ENCODE results near the gene RPL7A. TPM values are rescaled to one million over a fixed set of nuclear protein-coding genes. Genes with fewer than 3 reads are reported as not detected.

Gene RPL7A
- total and polyA plus RNA-seq, 2 of the 13 experiments (the other 11 are each of a cell fraction or from before 2014, with no cell fraction given), result 2,401 to 2,938 TPM

DNA sequence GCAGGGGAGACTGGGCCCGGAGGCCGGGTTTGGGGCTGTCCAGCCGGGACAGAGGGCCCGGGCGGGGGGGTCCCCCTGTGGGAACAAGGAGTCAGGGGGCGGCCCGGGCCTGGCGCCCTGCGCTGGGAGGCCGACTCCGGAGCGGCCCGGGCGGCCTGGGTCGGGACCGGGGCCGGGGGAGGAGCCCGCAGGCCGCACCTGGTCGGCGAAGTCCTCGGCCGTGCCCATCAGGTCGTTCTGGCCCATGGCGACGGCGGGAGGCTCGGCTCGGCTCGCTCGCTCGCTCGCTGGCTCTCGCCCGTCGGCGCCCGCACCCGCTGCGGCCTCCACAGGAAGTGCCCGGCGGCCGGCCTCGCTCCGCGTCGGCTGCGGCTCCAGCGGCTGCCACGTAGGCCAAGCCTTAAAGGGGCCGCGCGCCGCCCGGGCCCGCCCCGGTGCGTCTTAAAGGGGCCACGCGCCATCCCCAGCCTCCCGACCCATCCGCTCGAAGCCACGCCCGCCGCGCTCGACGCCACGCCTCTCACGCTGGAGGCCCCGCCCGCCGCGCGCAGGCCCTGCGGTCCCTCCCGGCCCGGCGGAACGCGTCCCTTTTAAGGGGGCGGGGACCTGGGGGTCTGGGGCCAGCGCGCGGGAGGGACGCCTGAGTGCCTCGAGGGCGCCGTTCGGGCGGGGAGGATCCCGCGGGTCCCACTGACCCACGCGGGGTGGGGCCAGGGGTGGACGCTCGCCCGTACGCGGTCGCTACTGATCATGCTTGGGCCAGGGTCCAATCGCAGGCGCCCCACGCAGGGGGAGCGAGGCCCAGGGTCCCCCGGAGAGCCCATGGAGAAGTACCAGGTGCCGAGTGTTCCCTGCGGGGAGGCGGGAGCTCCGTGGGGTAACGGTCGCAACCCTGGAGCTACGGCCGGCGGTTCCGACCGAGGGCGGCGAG lies 28.0 kb downstream of the RPL7A start, which contains the start of the genes STKLD1 and SURF4 (continued):
- peak; percentile 76 for TF ChIP-seq SPEN (CRISPR knock-in tag; IDR thresholded peaks at IDR 0.05; ENCODE audit: low read depth)
- peak; percentile 86; the same call in 1 of the 2 replicates for TF ChIP-seq EEA1 (CRISPR knock-in tag; IDR thresholded peaks at IDR 0.05; ENCODE audit: borderline replicate concordance)
- TF ChIP-seq KLF13 (CRISPR knock-in tag; IDR thresholded peaks at IDR 0.05), result peak; percentile 61; the same call in 1 of the 2 replicates
- TF ChIP-seq NFYB (CRISPR knock-in tag; IDR thresholded peaks at IDR 0.05), result peak; percentile 69
- no peak for TF ChIP-seq ZMYM3 (CRISPR knock-in tag; IDR thresholded peaks at IDR 0.05)
- no peak; the same call in 1 of the 2 replicates for TF ChIP-seq MAZ (IDR thresholded peaks at IDR 0.05; ENCODE audit: borderline replicate concordance, low read depth, low read length)
- peak; percentile 84 for TF ChIP-seq MAZ (CRISPR knock-in tag; IDR thresholded peaks at IDR 0.05; ENCODE audit: low read depth)
- peak; percentile 55; the same call in 1 of the 2 replicates for TF ChIP-seq ZNF776 (CRISPR knock-in tag; IDR thresholded peaks at IDR 0.05)
- TF ChIP-seq, protein P1, sequence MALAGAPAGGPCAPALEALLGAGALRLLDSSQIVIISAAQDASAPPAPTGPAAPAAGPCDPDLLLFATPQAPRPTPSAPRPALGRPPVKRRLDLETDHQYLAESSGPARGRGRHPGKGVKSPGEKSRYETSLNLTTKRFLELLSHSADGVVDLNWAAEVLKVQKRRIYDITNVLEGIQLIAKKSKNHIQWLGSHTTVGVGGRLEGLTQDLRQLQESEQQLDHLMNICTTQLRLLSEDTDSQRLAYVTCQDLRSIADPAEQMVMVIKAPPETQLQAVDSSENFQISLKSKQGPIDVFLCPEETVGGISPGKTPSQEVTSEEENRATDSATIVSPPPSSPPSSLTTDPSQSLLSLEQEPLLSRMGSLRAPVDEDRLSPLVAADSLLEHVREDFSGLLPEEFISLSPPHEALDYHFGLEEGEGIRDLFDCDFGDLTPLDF (CRISPR knock-in tag; IDR thresholded peaks at IDR 0.05), result peak; percentile 45; the same call in 1 of the 2 replicates
- TF ChIP-seq, protein P2, sequence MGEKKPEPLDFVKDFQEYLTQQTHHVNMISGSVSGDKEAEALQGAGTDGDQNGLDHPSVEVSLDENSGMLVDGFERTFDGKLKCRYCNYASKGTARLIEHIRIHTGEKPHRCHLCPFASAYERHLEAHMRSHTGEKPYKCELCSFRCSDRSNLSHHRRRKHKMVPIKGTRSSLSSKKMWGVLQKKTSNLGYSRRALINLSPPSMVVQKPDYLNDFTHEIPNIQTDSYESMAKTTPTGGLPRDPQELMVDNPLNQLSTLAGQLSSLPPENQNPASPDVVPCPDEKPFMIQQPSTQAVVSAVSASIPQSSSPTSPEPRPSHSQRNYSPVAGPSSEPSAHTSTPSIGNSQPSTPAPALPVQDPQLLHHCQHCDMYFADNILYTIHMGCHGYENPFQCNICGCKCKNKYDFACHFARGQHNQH (CRISPR knock-in tag; IDR thresholded peaks at IDR 0.05), result peak; percentile 86; the same call in 1 of the 2 replicates
- TF ChIP-seq, protein P3, sequence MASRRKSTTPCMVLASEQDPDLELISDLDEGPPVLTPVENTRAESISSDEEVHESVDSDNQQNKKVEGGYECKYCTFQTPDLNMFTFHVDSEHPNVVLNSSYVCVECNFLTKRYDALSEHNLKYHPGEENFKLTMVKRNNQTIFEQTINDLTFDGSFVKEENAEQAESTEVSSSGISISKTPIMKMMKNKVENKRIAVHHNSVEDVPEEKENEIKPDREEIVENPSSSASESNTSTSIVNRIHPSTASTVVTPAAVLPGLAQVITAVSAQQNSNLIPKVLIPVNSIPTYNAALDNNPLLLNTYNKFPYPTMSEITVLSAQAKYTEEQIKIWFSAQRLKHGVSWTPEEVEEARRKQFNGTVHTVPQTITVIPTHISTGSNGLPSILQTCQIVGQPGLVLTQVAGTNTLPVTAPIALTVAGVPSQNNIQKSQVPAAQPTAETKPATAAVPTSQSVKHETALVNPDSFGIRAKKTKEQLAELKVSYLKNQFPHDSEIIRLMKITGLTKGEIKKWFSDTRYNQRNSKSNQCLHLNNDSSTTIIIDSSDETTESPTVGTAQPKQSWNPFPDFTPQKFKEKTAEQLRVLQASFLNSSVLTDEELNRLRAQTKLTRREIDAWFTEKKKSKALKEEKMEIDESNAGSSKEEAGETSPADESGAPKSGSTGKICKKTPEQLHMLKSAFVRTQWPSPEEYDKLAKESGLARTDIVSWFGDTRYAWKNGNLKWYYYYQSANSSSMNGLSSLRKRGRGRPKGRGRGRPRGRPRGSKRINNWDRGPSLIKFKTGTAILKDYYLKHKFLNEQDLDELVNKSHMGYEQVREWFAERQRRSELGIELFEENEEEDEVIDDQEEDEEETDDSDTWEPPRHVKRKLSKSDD (CRISPR knock-in tag; IDR thresholded peaks at IDR 0.05; ENCODE audit: low read depth), result peak; percentile 64; the same call in 1 of the 2 replicates
- TF ChIP-seq SUZ12 (IDR thresholded peaks at IDR 0.05; ENCODE audit: low read depth, low read length), result no peak
- TF ChIP-seq ZBTB7B (CRISPR knock-in tag; IDR thresholded peaks at IDR 0.05), result peak; percentile 76; the same call in 1 of the 2 replicates

Data from HepG2 (cell line).